ENCODE results near the gene TXNL1.
"Not testable (repeated sequence)": the region's sequence is repeated elsewhere in the genome, so short reads cannot be mapped to it uniquely, and the experiment has no call there.

TXNL1 gene

GRCh38 chr18:56645415-56646016 is 7.1 kb upstream of the TXNL1 start:
- DNase-seq (ENCODE audit: low read depth) = no peak

- no peak for DNase-seq (ENCODE audit: low read depth)
Observed at GRCh38 chr18:56643381-56643780, 5.0 kb upstream of the TXNL1 start.

DNA sequence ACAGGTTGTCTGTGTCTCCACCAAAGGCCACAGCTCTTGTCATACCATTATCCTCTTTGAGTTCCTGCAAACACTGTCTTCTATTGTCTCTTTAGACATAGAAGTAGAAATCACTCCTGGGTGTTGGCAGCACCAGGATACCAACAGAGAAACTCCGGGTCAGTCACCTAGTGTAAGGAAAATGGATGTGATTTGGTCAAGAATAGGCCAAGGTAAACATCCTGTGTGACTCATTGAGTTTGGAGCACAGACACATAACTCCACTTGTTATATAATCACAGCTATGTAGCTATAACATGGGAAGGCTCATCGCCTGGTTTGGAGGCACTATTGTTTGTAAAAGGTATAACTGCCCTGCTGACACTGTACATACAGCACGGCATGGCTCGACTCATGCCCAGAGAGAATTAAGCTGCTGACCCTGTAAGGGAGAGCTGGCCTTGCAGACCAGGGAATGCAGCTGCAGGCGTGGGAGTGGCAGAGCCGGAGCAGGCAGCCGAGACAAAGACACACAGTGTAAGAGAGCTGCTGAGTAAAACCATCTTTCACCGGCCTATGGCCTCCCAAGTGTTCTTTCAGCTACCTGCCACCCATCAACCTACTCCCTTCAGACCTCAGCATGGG is 3.4 kb upstream of the TXNL1 start:
- DNase-seq (ENCODE audit: low read depth) = no peak

DNA sequence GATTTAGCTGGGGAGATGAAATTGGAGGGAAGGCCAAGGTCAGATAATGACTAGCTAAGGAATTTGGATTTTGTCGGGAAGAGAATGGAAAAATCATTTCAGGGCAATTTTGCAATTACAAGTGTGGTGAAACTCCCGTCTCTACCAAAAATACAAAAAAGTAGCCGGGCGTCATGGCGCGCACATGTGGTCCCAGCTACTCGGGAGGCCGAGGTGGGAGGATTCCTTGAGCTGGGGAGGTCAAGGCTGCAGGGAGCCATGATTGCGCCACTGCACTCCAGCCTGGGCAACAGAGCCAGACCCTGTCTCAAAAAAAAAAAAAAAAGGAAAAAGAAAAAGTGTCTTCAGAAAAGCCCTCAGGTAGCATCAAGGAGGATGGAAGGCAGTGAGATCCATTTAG is 1.2 kb upstream of the TXNL1 start:
- DNase-seq (ENCODE audit: low read depth) = no peak

- no peak for DNase-seq (ENCODE audit: low read depth)
Observed at GRCh38 chr18:56639104-56639381, 651 bp upstream of the TXNL1 start.

GRCh38 chr18:56637711-56638231 is 621 bp downstream of the TXNL1 start:
- DNase-seq (ENCODE audit: low read depth) = no peak

GRCh38 chr18:56637176-56637575 is 1.2 kb downstream of the TXNL1 start:
- DNase-seq (ENCODE audit: low read depth) = no peak

DNA sequence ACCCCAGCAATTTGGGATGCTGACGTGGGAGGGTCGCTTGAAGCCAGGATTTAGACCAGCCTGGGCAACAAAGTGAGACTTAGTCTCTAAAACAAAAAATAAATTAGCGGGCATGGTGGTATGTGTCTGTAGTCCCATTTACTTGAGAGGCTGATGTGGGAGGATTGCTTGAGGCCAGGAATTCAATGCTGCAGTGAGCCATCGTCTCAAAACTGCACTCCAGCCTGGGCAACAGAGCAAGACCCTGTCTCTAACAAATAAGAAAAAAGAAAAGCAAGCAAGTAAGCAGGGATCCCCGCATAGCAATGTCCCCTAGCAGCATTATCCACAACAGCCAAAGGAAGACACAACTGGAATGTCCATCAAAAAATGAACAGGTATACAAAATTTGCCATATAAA is 3.4 kb downstream of the TXNL1 start:
- DNase-seq (ENCODE audit: low read depth) = no peak

DNA sequence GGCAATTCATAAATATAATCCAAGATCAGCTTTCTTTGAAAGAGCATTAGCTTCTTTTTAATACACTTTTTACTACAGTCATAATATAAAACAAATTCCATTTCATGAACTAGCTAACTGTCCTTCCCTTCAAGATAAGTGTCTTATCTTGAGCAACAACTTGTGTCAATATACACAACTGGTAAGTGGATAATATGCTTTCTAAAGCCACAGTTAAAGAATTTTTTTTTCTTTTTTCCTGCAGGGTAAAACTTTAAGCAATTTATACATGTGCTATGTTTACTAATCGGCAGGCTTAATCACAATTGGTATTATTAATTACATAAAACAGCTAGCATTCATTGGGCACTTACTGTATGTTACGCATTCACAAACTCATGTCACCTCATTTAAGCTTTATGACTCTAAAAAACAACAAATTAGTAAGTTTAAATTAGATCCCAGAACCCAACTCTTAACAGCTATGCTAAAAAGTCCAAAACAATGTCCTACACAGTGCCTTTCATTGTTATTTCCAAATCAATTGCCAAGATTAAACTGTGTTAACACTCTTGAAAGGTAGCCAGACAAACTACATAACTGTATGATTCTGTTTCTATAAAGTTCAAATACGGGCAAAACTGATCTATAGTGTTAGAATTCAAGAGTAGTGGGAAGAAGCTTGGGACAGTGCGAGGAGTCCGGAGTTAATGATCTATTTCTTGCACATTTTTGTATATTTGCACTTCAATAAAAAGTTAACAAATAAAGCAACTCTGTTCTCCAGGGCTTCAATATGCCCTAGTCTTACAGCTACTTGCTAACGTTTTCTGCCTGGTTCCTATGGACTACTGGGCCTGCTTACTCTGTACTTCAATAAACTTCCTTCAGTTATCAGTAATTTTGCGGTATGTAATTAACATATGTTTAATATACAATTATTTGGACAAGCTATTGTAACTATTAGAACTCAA is 6.0 kb downstream of the TXNL1 start:
- no peak for DNase-seq (ENCODE audit: low read depth)

DNA sequence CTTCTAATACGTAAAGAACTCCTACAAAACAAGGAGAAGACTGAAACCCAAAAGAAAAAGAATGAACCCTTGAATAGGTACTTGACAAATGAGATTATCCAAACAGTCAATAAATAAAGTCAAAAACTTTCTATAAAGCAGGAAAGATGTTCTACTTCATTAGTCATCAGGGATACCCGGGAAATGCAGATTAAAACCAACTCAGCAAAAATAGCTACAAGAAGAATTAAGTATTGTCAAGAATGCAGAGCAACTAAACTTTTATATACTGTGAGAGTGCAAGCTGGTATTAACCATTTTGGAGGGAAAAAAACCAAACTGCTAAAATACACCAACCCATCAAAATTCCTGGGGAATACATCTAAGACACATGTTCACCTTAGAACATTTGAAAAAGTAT is 10.4 kb downstream of the TXNL1 start:
- no peak for DNase-seq (ENCODE audit: low read depth)

GRCh38 chr18:56615738-56616520 is 22.5 kb downstream of the TXNL1 start:
- DNase-seq (ENCODE audit: low read depth) = no peak

DNA sequence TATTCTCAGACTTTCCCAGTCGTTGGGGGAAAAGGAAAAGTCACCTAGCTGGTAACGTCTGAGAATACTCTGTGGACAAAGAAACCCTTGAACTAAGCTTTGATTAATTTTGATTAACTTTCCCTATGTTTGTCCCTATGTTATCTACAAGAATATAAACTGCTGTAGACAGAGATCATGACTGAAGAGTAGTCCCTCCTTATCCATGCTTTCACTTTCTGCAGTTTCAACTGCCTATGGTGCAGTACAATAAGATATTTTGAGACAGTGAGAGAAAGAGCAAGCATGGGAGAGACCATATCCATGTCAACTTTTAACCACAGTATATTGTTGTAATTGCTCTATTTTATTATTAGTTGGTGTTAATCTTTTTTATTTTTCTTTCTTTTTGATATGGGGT is 31.8 kb downstream of the TXNL1 start:
- DNase-seq (ENCODE audit: low read depth) = no peak

DNA sequence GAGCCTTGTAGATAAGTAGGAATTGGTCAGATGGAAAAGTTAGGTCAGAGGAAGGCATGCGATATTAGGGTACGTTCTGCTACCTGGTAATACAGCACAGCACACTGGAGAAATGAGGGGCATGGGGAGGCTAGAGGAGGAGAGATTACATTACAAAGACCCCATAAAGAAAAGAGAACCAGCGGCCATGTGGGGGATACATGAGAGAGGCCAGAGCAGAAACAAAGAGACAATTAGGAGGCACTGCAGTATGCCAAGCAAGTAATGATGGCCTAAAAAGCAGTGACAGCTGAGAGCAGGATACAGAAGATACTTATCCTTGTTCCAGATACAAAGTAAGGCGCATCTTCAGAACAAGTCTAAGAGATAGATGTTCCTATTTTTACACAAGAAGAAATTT is 40.0 kb downstream of the TXNL1 start:
- DNase-seq (ENCODE audit: low read depth) = no peak

GRCh38 chr18:56593906-56594305 is 44.5 kb downstream of the TXNL1 start:
- no peak for DNase-seq (ENCODE audit: low read depth)

DNA sequence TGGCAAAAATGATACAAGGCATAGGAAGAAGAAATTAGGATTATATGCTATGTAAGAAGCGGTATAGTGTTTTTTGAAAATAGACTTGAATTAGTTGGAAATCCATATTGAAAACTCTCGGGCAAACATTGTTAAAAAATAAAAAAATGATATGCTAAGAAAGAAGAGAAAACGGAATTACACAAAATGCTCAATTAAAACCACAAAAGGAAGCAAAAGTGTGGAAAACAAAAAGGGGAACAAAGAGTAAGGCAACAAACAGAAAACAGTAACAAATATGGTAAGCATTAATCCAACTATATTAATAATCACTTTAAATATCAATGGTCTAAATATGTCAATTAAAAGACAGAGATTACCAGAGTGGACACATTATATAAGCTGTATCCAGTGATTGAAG is 58.4 kb downstream of the TXNL1 start:
- no peak for DNase-seq (ENCODE audit: low read depth)

DNA sequence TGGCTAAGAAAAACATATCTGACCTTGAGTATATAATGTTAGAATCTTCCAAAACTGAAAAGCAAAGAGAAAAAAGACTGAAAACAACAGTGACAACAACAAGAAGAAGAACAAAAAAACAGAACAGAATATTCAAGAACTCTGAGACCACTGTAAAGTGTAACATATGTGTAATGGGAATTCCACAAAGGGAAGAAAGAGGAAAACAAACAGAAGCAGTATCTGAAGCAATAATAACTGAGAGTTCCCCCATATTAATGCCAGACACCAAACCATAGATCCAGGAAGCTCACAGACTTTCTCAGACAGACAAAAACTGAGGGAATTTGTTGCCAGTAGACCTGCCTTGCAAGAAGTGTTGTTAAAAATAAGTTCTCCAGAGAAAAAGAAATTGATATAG is 58.9 kb downstream of the TXNL1 start:
- no peak for DNase-seq (ENCODE audit: low read depth)

GRCh38 chr18:56576826-56577573 is 61.4 kb downstream of the TXNL1 start:
- no peak for DNase-seq (ENCODE audit: low read depth)

GRCh38 chr18:56575819-56576663 is 62.4 kb downstream of the TXNL1 start:
- DNase-seq (ENCODE audit: low read depth) = no peak

DNA sequence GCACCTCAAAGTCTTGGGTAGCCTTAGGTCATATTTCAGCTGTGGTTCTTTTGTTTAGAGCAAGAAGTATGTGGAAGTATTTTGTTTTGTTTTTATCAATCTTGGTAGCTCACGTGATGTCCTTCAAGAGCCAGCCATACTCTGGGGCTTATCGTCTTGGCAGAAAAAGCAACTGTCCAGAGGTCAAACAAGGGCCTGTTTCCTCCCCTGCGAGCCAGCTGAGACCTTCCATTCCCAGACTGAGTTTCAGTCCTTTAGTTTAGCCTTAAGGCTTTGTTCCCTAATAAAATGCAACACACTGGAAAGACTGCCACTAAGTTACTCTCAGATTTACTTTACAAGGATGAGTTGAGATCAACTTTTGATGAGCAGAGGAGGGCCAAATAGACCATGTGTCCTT is 63.5 kb downstream of the TXNL1 start:
- DNase-seq (ENCODE audit: low read depth) = no peak

GRCh38 chr18:56572267-56572666 is 66.1 kb downstream of the TXNL1 start:
- DNase-seq (ENCODE audit: low read depth) = not testable (repeated sequence)

- no peak for DNase-seq (ENCODE audit: low read depth)
Observed at GRCh38 chr18:56570978-56571377, 67.4 kb downstream of the TXNL1 start.
